GM21737 (cell line): ENCODE data around the gene RNF150.

ENCODE experiments used
- ATAC-seq: cut with Tn5 transposase; IDR thresholded peaks from one replicate; pipeline ENCODE4 v1.9.1; 2021; ENCODE audit warnings: mild to moderate bottlenecking, moderate library complexity; ENCODE audit not compliant: unreplicated experiment

RNF150 gene

GRCh38 chr4:140989944-140990343, 143.3 kb downstream of the RNF150 start:
- ATAC-seq: no peak

GRCh38 chr4:140986045-140986444, 147.2 kb downstream of the RNF150 start:
- ATAC-seq: no peak

GRCh38 chr4:140982613-140983340, 150.5 kb downstream of the RNF150 start:
- no peak for ATAC-seq

DNA sequence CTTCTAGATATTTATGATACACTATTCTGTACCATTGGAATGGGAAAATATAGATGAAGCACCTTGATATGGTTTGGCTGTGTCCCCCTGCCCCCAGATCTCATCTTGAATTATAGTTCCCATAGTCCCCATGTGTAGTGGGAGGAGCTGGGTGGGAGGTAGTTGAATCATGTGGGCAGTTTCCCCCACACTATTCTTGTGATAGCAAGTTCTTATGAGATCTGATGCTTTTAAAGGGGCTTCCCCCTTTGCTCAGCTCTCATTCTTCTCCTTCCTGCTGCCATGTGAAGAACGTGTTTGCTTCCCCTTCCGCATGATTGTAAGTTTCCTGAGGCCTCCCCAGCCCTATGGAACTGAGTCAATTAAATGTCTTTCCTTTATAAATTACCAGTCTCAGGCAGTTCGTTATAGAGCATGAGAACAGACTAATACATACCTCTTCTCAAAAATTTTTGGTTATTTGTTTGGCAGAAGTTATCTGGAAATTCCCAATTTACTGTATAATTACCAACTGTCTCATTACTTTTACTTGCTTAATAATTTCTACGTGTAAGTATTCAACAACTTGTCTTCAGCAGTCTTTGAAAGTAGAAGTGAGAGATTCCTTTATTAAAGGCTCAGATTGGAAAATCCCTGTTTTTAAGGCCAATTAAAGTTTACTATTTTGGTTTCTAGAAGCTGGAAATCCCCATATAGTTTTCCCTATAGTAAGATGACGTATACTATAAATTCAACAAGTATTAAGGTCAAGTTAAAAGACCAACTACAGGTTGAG, 152.7 kb downstream of the RNF150 start:
- ATAC-seq: no peak

GRCh38 chr4:140976768-140977167, 156.5 kb downstream of the RNF150 start:
- no peak for ATAC-seq

DNA sequence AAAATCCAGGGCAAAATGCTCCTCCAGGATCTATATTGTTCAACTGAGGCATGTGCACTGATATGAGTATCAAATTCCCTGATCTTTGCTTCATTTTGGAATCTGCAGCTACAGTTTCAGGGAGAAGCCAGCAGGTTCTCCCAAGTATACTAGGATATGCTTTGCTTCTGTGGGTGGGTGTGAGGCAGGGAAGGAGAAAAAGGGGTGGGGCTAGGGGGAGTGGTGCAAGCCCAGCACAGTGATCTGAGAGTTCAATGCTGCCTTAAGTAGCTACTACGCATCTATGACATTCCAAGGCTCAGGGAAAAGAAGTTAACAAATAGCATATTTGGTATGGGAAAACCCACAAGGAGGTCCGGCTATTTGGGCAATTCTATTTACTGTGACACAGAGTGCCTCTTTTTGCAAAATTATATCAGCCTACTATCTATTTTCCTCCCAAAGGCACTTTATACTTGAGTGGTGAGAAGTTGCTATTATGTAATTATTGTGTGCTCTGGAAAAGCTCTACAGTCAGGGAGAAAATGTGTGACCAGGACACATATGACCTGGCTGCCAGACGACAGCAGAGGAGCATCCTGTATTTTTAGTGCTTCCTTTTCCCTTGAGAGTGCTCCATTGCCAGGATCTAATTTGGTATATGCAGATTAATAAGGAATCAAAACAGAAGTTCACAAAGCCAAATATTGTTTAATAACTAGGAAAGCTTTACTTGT, 162.0 kb downstream of the RNF150 start:
- no peak for ATAC-seq

DNA sequence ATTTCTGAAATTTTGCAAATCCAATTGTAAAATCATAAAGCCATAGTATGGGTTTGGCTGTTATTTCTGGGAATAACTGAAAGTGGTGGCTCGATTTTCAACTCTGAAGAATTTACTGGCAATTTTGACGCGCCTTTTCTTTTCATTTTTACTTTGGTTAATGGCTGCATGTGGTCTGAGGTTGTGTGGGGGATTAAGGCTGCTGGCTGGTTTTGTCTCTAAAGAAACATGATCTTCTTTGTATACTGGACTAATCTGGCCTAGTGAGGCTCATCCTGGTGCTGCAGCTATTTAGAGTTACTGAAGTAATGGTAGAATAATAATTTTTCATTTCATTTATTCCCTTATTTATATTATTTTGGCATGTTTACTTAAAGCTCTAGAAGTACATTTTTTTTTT, 164.0 kb downstream of the RNF150 start:
- ATAC-seq: no peak

GRCh38 chr4:140968371-140968770, 164.9 kb downstream of the RNF150 start:
- ATAC-seq: no peak

GRCh38 chr4:140963883-140964282, 169.4 kb downstream of the RNF150 start:
- no peak for ATAC-seq

- no peak for ATAC-seq
Measured at GRCh38 chr4:140955641-140956040, 177.6 kb downstream of the RNF150 start.

DNA sequence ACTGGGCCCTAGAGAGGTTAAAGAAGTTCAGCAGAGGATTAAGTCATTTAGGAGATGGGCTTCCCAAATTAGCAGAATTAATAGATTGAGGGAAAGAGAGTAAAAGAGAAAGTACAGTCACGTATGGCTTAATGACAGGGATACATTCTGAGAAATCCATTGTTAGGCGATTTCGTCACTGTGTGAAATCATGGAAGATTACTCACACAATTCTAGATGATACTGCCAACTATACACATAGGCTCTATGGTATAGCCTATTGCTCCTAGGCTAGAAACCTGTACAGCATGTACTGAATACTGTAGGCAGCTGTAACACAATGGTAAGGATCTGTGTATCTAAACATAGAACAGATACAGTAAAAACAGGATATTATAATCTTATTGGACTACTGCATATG, 180.6 kb downstream of the RNF150 start:
- no peak for ATAC-seq

DNA sequence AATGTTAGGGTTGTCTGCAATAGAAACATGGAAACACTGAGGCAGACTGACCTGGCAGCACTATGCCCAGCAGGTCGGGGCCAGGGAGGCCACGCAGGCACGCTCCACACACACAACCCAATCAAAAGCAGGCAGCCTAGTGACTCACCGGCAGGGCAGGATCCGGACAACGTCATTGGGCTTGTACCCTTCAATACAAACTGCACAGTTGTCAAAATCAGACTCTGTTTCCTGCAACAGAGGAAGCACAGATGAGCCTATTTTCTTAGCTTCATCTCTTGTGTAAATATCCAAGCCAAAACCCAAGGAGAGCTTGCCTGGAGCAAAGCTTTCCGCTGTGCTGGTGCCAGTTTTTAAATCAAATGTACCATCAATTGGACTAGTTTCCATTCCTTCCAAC, 185.8 kb downstream of the RNF150 start:
- no peak for ATAC-seq

GRCh38 chr4:140945106-140945505, 188.2 kb downstream of the RNF150 start:
- no peak for ATAC-seq

DNA sequence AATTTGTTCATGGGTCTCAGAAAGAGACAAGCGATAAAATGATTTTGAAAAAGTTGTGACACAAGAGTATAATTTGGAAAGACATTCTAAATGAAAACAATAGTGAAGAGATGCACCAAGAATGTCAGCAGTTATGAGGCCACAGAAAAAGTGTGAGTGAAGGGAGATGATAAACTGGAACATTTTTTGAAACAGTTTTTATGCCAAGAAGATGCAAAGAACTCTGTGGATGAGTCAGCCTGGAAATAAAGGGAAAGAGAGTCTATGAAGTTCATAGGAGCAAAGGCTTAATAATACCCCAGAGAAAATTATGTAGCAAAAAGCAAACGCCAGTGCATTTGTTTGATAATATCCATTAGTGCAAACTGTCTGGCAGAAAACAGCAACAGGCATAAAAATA, 188.7 kb downstream of the RNF150 start:
- no peak for ATAC-seq

GRCh38 chr4:140944199-140944515, 189.1 kb downstream of the RNF150 start:
- ATAC-seq: no peak

DNA sequence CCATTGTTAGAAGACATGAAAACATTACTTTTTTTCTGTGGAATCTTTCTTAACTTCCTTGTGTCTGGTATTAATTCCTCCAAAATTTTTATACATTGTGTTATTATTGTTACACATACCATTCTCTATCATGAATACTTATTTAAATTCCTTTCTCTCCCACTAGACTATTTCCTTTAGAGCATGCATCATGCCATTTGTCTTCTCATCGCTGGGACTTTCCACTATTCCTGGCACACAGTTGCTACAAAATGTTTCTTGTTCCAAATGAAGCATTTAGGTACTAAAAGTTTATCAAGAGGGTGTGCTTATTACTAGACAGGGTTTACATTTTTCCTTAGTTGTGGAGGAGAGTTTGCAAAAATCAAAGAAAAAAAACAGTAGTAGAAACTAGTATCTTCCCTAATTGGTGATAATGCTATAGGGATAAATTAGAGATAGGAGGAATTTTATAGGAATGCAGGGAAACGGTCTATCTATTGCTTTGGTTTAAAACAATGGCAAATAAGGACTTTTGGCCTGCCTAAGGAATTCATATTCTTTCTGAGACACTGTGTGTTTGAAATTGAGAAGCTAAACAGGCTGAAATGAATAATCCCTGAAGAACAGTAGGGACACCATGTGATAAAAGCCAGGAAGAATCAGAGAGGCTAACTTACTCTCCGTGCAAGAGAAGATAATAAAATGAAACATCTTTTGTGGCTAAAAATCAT, 189.6 kb downstream of the RNF150 start:
- no peak for ATAC-seq

- no peak for ATAC-seq
Measured at GRCh38 chr4:140940589-140940988, 192.7 kb downstream of the RNF150 start.

- ATAC-seq: no peak
Measured at GRCh38 chr4:140937866-140938265, 195.4 kb downstream of the RNF150 start.

DNA sequence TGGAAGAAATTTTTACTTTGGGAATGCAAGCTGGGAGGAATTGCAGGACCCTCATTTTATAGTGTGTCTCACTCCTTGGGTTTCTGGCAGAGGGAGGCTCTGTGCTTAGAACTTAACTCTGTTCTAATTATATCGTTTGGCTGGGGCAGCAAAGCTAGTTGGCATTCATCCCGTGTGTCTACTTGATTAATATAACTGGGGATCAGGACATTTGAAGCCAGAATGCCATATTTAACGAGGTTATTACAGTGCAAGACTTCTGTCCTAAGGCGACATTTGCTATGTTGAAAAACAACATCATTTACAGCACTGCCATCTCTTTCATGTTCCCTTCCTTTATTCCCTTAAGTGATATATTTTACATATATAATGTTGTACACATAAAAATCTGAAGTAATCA, 198.0 kb downstream of the RNF150 start:
- no peak for ATAC-seq

DNA sequence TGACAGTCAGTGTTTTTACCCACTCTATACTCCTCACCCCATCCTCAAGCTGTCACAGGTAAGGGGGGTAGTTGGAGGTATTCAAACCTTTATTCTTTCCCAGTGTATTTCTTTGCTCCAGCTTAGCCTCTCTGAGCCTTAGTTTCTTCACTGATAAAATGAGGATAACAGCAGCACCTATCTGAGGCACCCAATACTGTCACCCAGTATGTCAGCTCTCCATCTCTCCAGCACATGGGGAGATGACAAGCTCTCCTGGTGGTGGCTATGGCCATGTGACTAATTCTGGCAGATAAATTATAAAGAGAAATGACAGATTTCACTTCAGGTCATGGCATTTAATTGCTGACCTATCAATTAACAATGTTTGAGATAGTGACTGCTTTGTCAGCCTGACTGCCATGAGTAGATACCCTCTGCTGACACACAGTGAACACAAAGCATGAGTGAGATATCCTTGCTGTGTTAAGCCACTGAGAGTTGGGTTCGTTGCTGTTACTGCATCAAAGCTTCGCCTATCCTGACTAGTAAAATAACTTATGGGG, 200.7 kb downstream of the RNF150 start:
- no peak for ATAC-seq

DNA sequence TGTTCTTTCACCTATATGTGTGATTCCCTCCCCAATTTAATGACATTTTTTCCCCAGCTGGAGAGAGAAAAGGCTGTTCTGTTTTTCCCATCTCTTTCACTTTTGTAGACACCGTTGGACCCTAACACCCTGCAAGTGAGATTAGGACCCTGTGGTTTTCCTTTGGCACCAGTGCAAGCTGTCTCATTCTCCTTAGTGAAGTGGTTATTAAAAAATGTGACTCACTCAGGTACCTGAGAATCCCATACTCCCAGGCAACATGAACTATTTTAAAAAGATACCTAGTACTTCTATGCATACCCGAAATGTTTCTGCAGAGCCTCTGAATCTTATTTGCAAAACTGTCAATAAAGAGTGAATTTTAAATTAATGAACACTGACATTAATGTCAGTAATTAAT, 201.4 kb downstream of the RNF150 start:
- no peak for ATAC-seq
